CD14-positive monocyte (primary cell): ENCODE data around the gene CEP112. TPM values are rescaled to one million over a fixed set of nuclear protein-coding genes. Genes with fewer than 3 reads are reported as not detected.

Experiments
- DNase-seq, 3 donors: peaks; one replicate each; pipeline ENCODE4 v3.0.0-alpha.2; 2011 to 2022
- H2AFZ ChIP-seq: 2 replicates; pipeline ENCODE4 v1.6.0; 2012; ENCODE audit warnings: mild to moderate bottlenecking, low read depth, low read length, inconsistent platforms; ENCODE audit not compliant: insufficient read depth, poor library complexity, severe bottlenecking
- H3K27ac ChIP-seq, 2 donors: 1 replicate in 1 of 2; 2 replicates in 1 of 2; pipeline ENCODE4 v1.5.1; 2012 to 2013; ENCODE audit warnings: low read length in 2 of 2, control low read depth in 1 of 2, inconsistent platforms in 1 of 2, low read depth in 1 of 2, mild to moderate bottlenecking in 1 of 2
- H3K27me3 ChIP-seq, 2 donors: one replicate each; pipeline versions ENCODE4 v1.6.0 to v1.6.1; 2011 to 2013; ENCODE audit warnings: low read length in 2 of 2; ENCODE audit not compliant: control insufficient read depth in 2 of 2, insufficient read depth in 2 of 2
- H3K36me3 ChIP-seq, 2 donors: replicated peaks in 1 of 2; 1 replicate in 1 of 2; 2 replicates in 1 of 2; pipeline versions ENCODE4 v1.5.1 to v1.6.1; 2012 to 2013; ENCODE audit warnings: low read length in 2 of 2, control low read depth in 1 of 2, inconsistent platforms in 1 of 2, mild to moderate bottlenecking in 1 of 2; ENCODE audit not compliant: insufficient read depth in 2 of 2, control insufficient read depth in 1 of 2
- H3K4me1 ChIP-seq, 2 donors: 1 replicate in 1 of 2; 2 replicates in 1 of 2; pipeline versions ENCODE4 v1.5.1 to v1.6.1; 2012 to 2013; ENCODE audit warnings: low read length in 2 of 2, control low read depth in 1 of 2, inconsistent platforms in 1 of 2, mild to moderate bottlenecking in 1 of 2, moderate library complexity in 1 of 2; ENCODE audit not compliant: insufficient read depth in 2 of 2, control insufficient read depth in 1 of 2
- H3K4me2 ChIP-seq: replicated peaks from 2 replicates; pipeline ENCODE3; 2012; ENCODE audit warnings: low read length, moderate library complexity, mild to moderate bottlenecking; ENCODE audit not compliant: poor library complexity, severe bottlenecking; ENCODE audit errors: extremely low read depth
- H3K4me3 ChIP-seq, 3 experiments: fragments of 200-600 bp in 1 of 3; sonication (generic) in 1 of 3; replicated peaks in 1 of 3; 1 replicate in 2 of 3; 2 replicates in 1 of 3; pipeline ENCODE4 v1.5.1; 2011 to 2013; ENCODE audit warnings: low read length in 3 of 3, mild to moderate bottlenecking in 3 of 3, control low read depth in 2 of 3, low read depth in 2 of 3, inconsistent platforms in 1 of 3, moderate library complexity in 1 of 3
- H3K79me2 ChIP-seq: 2 replicates; pipeline ENCODE4 v1.6.0; 2012; ENCODE audit warnings: mild to moderate bottlenecking, control low read depth, inconsistent platforms, low read length, moderate library complexity; ENCODE audit not compliant: insufficient read depth
- H3K9ac ChIP-seq: 2 replicates; pipeline ENCODE4 v1.6.0; 2017; ENCODE audit warnings: low read length, mild to moderate bottlenecking; ENCODE audit not compliant: insufficient read depth, poor library complexity, severe bottlenecking
- H3K9me3 ChIP-seq, 2 donors: replicated peaks in 1 of 2; 1 replicate in 1 of 2; 2 replicates in 1 of 2; pipeline versions ENCODE4 v1.5.1 to v1.6.1; 2012 to 2013; ENCODE audit warnings: low read length in 2 of 2, control low read depth in 1 of 2; ENCODE audit not compliant: control insufficient read depth in 1 of 2, insufficient read depth in 1 of 2
- H4K20me1 ChIP-seq: 2 replicates; pipeline ENCODE4 v1.6.0; 2012; ENCODE audit warnings: mild to moderate bottlenecking, low read length, control low read depth, moderate library complexity; ENCODE audit not compliant: insufficient read depth
- H3K27ac Mint-ChIP-seq, 7 donors: one replicate each; pipeline ENCODE4 v1.8.0; 2020; ENCODE audit warnings: mild to moderate bottlenecking in 7 of 7, mixed read lengths in 7 of 7, moderate library complexity in 6 of 7, inconsistent platforms in 2 of 7
- H3K27me3 Mint-ChIP-seq, 3 donors: one replicate each; pipeline ENCODE4 v1.8.0; 2021 to 2022; ENCODE audit warnings: low read depth in 3 of 3, mild to moderate bottlenecking in 3 of 3, mixed read lengths in 3 of 3, moderate library complexity in 3 of 3, inconsistent platforms in 1 of 3
- H3K36me3 Mint-ChIP-seq, 2 donors: one replicate each; pipeline ENCODE4 v1.8.0; 2020; ENCODE audit warnings: mixed read lengths in 2 of 2, inconsistent platforms in 1 of 2, mild to moderate bottlenecking in 1 of 2
- H3K4me1 Mint-ChIP-seq: one replicate; pipeline ENCODE4 v1.8.0; 2020; ENCODE audit warnings: mild to moderate bottlenecking, mixed read lengths
- H3K4me3 Mint-ChIP-seq, 2 donors: one replicate each; pipeline ENCODE4 v1.8.0; 2020; ENCODE audit warnings: mild to moderate bottlenecking in 2 of 2, mixed read lengths in 2 of 2, moderate library complexity in 1 of 2
- H3K9me3 Mint-ChIP-seq, 7 donors: one replicate each; pipeline ENCODE4 v1.8.0; 2020 to 2022; ENCODE audit warnings: mixed read lengths in 7 of 7, mild to moderate bottlenecking in 6 of 7, moderate library complexity in 6 of 7, inconsistent platforms in 2 of 7
- CTCF ChIP-seq: fragments of 200-600 bp; IDR thresholded peaks from one replicate; pipeline ENCODE4 v1.8.0; 2022; ENCODE audit warnings: antibody characterized with exemption, mild to moderate bottlenecking
- WGBS: methylation state at CpG from one replicate; pipeline ENCODE4 v1.1.5; 2013; ENCODE audit warnings: missing lambda C conversion rate; ENCODE audit not compliant: insufficient coverage; 5-methylcytosine and 5-hydroxymethylcytosine counted together
- intact Hi-C, 2 donors: fragments of 100-400 bp; cut with micrococcal nuclease; formaldehyde crosslinking; loops; one replicate each; pipeline versions ENCODE4 v1.15.0 to v1.15.1; 2023
- polyA plus RNA-seq, 3 donors: library from polyadenylated mRNA; depleted of rRNA in 1 of 3; unstranded in 2 of 3; stranded (reverse) in 1 of 3; fragments of 300-500 nt in 2 of 3; fragments of >200 nt in 1 of 3; fragmentation: Illumina TruSeq in 2 of 3; gene quantifications; 1 replicate in 2 of 3; 2 replicates in 1 of 3; pipeline ENCODE4 v1.2.3, GENCODE V29; 2012 to 2021

CEP112 gene
- polyA plus RNA-seq, 3 donors = 0.10 TPM; not detected in 2

- no peak overlapping the region for H3K4me3 Mint-ChIP-seq
- Histone ChIP-seq H3K4me2 (no peak overlapping the region), H2AFZ (no peak overlapping the region), H3K9ac (no peak overlapping the region), H3K4me3 (no peak overlapping the region), H4K20me1 (no peaks in the 10 kb centered on the region), H3K27me3 (no peaks in the 10 kb centered on the region), H3K36me3 (no peaks in the 10 kb centered on the region), H3K4me1 (no peaks in the 10 kb centered on the region), H3K79me2 (no peaks in the 10 kb centered on the region), H3K9me3 (peaks cover 2 to 32% of the 10 kb centered on the region in 2 donors), H3K27ac (no peak overlapping the region)
- peaks cover 0 to 2% (median 1%) of the 10 kb centered on the region in 3 donors for H3K27me3 Mint-ChIP-seq
- WGBS = no CpG with 5 or more reads among the region's 2 CpGs
- no peak for DNase-seq
- no peak overlapping the region for H3K27ac Mint-ChIP-seq
- no peaks in the 10 kb centered on the region for H3K4me1 Mint-ChIP-seq
- no peak for TF ChIP-seq CTCF
- intact Hi-C loops = no loop called here
- peaks cover 0 to 7% (median 0%) of the 10 kb centered on the region in 7 donors for H3K9me3 Mint-ChIP-seq
- no peaks in the 10 kb centered on the region for H3K36me3 Mint-ChIP-seq
These were observed 224.6 kb downstream of the CEP112 start for GRCh38 chr17:65967372-65967771.

- Mint-ChIP-seq H3K9me3 (peaks cover 0 to 6% (median 2%) of the 10 kb centered on the region in 7 donors), H3K36me3 (no peaks in the 10 kb centered on the region), H3K4me1 (no peaks in the 10 kb centered on the region), H3K4me3 (no peak overlapping the region), H3K27me3 (peaks cover 0 to 1% (median 0%) of the 10 kb centered on the region in 3 donors), H3K27ac (no peak overlapping the region)
- WGBS = no CpG with 5 or more reads among the region's 2 CpGs
- H3K36me3 ChIP-seq = no peaks in the 10 kb centered on the region
- no peak overlapping the region for H3K27ac ChIP-seq
- peaks cover 4 to 23% of the 10 kb centered on the region in 2 donors for H3K9me3 ChIP-seq
- no peaks in the 10 kb centered on the region for H3K27me3 ChIP-seq
- H3K9ac ChIP-seq = no peak overlapping the region
- intact Hi-C loops = no loop called here
- H2AFZ ChIP-seq = no peak overlapping the region
- no peak overlapping the region for H3K4me3 ChIP-seq
- H3K4me1 ChIP-seq = no peaks in the 10 kb centered on the region
- DNase-seq = no peak
- no peaks in the 10 kb centered on the region for H3K79me2 ChIP-seq
- H3K4me2 ChIP-seq = no peak overlapping the region
- no peak for TF ChIP-seq CTCF
- H4K20me1 ChIP-seq = no peaks in the 10 kb centered on the region
These were observed 225.7 kb downstream of the CEP112 start for GRCh38 chr17:65966072-65966695.
